ENCODE results near the gene GLIS2. TPM values are rescaled to one million over a fixed set of nuclear protein-coding genes. Genes with fewer than 3 reads are reported as not detected.

Gene GLIS2
- total RNA-seq, 1 experiment from 2014 or later = 23.0 TPM

DNA sequence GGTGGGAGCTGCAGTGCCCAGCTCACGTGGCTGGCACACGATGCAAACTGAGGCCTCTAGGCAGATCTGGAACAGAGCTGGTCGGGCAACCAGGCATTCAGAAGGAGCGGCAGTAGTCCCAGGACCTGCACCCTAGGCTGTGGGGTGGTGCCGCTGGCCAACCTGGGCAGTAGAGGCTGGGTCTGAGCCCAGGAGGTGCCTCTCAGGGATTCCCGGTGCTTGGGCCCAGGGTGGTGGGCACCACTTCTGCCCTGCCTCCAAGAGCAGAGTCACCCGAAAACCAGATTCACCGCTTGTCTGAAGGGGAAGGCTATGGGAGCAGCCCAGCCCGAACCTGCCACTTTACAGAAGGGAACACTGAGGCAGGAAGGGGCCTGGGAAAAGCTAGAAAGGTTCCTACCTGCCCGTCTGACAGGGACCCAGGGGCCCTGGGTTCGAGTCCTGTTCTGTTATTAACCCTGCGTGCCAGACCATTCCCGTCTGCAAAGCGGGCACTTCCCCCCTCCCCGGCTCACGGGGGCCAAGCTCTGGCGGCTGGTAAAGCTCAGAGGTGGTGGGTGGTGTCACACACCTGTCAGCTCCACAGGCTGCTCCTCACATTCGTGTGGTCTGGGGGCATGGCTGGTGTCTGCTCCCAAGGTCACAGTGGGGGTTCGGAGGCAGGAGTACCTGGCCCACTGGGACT is 16.9 kb downstream of the GLIS2 start:
- ChIA-PET CTCF (interaction anchor here (0.6 to 9.3 kb wide), 8 partner anchors 7 to 79 kb away, joined by 4 to 185 read pairs (median 14); partner anchors contain the start of genes GLIS2 and TFAP4), POLR2A (interaction anchor here (0.8 kb wide), 1 partner anchor 23 kb away, joined by 5 read pairs; no protein-coding TSS in a partner anchor)
- H3K27ac Mint-ChIP-seq = no peak overlapping the region
- DNase-seq (ENCODE audit: low spot score) (no peak), ATAC-seq (no peak)
- H3K36me3 Mint-ChIP-seq = peaks cover 5% of the 10 kb centered on the region
- no peaks in the 10 kb centered on the region for H3K9me3 Mint-ChIP-seq
- H3K27me3 Mint-ChIP-seq (ENCODE audit: low read depth) = no peaks in the 10 kb centered on the region
- H3K4me3 Mint-ChIP-seq = no peak overlapping the region
- peaks cover 13% of the 10 kb centered on the region for H3K4me1 Mint-ChIP-seq
- TF ChIP-seq TEAD4 (CRISPR knock-in tag; IDR thresholded peaks at IDR 0.05) = no peak
- TF ChIP-seq, protein P1, sequence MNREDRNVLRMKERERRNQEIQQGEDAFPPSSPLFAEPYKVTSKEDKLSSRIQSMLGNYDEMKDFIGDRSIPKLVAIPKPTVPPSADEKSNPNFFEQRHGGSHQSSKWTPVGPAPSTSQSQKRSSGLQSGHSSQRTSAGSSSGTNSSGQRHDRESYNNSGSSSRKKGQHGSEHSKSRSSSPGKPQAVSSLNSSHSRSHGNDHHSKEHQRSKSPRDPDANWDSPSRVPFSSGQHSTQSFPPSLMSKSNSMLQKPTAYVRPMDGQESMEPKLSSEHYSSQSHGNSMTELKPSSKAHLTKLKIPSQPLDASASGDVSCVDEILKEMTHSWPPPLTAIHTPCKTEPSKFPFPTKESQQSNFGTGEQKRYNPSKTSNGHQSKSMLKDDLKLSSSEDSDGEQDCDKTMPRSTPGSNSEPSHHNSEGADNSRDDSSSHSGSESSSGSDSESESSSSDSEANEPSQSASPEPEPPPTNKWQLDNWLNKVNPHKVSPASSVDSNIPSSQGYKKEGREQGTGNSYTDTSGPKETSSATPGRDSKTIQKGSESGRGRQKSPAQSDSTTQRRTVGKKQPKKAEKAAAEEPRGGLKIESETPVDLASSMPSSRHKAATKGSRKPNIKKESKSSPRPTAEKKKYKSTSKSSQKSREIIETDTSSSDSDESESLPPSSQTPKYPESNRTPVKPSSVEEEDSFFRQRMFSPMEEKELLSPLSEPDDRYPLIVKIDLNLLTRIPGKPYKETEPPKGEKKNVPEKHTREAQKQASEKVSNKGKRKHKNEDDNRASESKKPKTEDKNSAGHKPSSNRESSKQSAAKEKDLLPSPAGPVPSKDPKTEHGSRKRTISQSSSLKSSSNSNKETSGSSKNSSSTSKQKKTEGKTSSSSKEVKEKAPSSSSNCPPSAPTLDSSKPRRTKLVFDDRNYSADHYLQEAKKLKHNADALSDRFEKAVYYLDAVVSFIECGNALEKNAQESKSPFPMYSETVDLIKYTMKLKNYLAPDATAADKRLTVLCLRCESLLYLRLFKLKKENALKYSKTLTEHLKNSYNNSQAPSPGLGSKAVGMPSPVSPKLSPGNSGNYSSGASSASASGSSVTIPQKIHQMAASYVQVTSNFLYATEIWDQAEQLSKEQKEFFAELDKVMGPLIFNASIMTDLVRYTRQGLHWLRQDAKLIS (CRISPR knock-in tag; IDR thresholded peaks at IDR 0.05; ENCODE audit: borderline replicate concordance) = no peak
- TF ChIP-seq, protein P2, sequence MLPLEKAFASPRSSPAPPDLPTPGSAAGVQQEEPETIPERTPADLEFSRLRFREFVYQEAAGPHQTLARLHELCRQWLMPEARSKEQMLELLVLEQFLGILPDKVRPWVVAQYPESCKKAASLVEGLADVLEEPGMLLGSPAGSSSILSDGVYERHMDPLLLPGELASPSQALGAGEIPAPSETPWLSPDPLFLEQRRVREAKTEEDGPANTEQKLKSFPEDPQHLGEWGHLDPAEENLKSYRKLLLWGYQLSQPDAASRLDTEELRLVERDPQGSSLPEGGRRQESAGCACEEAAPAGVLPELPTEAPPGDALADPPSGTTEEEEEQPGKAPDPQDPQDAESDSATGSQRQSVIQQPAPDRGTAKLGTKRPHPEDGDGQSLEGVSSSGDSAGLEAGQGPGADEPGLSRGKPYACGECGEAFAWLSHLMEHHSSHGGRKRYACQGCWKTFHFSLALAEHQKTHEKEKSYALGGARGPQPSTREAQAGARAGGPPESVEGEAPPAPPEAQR (CRISPR knock-in tag; IDR thresholded peaks at IDR 0.05) = no peak
- TF ChIP-seq KAT7 (CRISPR knock-in tag; IDR thresholded peaks at IDR 0.05; ENCODE audit: borderline replicate concordance) = no peak
- TF ChIP-seq, protein P3, sequence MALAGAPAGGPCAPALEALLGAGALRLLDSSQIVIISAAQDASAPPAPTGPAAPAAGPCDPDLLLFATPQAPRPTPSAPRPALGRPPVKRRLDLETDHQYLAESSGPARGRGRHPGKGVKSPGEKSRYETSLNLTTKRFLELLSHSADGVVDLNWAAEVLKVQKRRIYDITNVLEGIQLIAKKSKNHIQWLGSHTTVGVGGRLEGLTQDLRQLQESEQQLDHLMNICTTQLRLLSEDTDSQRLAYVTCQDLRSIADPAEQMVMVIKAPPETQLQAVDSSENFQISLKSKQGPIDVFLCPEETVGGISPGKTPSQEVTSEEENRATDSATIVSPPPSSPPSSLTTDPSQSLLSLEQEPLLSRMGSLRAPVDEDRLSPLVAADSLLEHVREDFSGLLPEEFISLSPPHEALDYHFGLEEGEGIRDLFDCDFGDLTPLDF (CRISPR knock-in tag; IDR thresholded peaks at IDR 0.05) = no peak
- TF ChIP-seq NFYB (CRISPR knock-in tag; conservative IDR thresholded peaks at IDR 0.05; ENCODE audit: low read depth) = no peak
- no peak for TF ChIP-seq ZNF396 (CRISPR knock-in tag; IDR thresholded peaks at IDR 0.05; ENCODE audit: borderline replicate concordance)
- no peak for TF ChIP-seq SOX15 (CRISPR knock-in tag; IDR thresholded peaks at IDR 0.05)
- TF ChIP-seq, protein P4, sequence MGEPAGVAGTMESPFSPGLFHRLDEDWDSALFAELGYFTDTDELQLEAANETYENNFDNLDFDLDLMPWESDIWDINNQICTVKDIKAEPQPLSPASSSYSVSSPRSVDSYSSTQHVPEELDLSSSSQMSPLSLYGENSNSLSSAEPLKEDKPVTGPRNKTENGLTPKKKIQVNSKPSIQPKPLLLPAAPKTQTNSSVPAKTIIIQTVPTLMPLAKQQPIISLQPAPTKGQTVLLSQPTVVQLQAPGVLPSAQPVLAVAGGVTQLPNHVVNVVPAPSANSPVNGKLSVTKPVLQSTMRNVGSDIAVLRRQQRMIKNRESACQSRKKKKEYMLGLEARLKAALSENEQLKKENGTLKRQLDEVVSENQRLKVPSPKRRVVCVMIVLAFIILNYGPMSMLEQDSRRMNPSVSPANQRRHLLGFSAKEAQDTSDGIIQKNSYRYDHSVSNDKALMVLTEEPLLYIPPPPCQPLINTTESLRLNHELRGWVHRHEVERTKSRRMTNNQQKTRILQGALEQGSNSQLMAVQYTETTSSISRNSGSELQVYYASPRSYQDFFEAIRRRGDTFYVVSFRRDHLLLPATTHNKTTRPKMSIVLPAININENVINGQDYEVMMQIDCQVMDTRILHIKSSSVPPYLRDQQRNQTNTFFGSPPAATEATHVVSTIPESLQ (CRISPR knock-in tag; IDR thresholded peaks at IDR 0.05) = no peak
- TF ChIP-seq, protein P5, sequence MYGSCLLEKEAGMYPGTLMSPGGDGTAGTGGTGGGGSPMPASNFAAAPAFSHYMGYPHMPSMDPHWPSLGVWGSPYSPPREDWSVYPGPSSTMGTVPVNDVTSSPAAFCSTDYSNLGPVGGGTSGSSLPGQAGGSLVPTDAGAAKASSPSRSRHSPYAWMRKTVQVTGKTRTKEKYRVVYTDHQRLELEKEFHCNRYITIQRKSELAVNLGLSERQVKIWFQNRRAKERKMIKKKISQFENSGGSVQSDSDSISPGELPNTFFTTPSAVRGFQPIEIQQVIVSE (CRISPR knock-in tag; IDR thresholded peaks at IDR 0.05; ENCODE audit: borderline replicate concordance) = no peak

DNA sequence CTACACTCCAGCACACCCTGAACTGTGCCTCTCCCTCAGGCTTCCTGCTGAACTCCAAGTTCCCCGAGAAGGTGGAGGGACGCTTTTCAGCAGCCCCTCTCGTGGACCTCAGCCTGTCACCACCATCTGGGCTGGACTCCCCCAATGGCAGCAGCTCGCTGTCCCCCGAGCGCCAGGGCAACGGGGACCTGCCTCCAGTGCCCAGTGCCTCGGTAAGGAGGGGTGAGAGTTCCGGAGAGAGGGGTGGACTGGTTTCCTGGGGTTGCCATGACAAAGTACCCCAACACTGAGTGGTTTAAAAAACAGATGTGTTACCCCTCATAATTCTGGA is 17.4 kb downstream of the GLIS2 start:
- ATAC-seq (no peak), DNase-seq (ENCODE audit: low spot score) (no peak)
- H3K9me3 Mint-ChIP-seq = no peaks in the 10 kb centered on the region
- POLR2A ChIA-PET = no interaction called here
- H3K27ac Mint-ChIP-seq = no peak overlapping the region
- peaks cover 12% of the 10 kb centered on the region for H3K4me1 Mint-ChIP-seq
- no peak overlapping the region for H3K4me3 Mint-ChIP-seq
- H3K27me3 Mint-ChIP-seq (ENCODE audit: low read depth) = no peaks in the 10 kb centered on the region
- H3K36me3 Mint-ChIP-seq = peaks cover 5% of the 10 kb centered on the region
- CTCF ChIA-PET = interaction anchor here (2.6 to 9.3 kb wide), 6 partner anchors 23 to 80 kb away, joined by 14 to 185 read pairs (median 38); partner anchors contain the start of gene TFAP4
- TF ChIP-seq, protein P6, sequence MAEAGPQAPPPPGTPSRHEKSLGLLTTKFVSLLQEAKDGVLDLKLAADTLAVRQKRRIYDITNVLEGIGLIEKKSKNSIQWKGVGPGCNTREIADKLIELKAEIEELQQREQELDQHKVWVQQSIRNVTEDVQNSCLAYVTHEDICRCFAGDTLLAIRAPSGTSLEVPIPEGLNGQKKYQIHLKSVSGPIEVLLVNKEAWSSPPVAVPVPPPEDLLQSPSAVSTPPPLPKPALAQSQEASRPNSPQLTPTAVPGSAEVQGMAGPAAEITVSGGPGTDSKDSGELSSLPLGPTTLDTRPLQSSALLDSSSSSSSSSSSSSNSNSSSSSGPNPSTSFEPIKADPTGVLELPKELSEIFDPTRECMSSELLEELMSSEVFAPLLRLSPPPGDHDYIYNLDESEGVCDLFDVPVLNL (CRISPR knock-in tag; IDR thresholded peaks at IDR 0.05; ENCODE audit: borderline replicate concordance, low read depth) = no peak
- TF ChIP-seq NFYB (CRISPR knock-in tag; conservative IDR thresholded peaks at IDR 0.05; ENCODE audit: low read depth) = no peak
- TF ChIP-seq, protein P7, sequence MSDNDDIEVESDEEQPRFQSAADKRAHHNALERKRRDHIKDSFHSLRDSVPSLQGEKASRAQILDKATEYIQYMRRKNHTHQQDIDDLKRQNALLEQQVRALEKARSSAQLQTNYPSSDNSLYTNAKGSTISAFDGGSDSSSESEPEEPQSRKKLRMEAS (CRISPR knock-in tag; IDR thresholded peaks at IDR 0.05) = no peak
- TF ChIP-seq, protein P8, sequence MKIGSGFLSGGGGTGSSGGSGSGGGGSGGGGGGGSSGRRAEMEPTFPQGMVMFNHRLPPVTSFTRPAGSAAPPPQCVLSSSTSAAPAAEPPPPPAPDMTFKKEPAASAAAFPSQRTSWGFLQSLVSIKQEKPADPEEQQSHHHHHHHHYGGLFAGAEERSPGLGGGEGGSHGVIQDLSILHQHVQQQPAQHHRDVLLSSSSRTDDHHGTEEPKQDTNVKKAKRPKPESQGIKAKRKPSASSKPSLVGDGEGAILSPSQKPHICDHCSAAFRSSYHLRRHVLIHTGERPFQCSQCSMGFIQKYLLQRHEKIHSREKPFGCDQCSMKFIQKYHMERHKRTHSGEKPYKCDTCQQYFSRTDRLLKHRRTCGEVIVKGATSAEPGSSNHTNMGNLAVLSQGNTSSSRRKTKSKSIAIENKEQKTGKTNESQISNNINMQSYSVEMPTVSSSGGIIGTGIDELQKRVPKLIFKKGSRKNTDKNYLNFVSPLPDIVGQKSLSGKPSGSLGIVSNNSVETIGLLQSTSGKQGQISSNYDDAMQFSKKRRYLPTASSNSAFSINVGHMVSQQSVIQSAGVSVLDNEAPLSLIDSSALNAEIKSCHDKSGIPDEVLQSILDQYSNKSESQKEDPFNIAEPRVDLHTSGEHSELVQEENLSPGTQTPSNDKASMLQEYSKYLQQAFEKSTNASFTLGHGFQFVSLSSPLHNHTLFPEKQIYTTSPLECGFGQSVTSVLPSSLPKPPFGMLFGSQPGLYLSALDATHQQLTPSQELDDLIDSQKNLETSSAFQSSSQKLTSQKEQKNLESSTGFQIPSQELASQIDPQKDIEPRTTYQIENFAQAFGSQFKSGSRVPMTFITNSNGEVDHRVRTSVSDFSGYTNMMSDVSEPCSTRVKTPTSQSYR (CRISPR knock-in tag; IDR thresholded peaks at IDR 0.05) = no peak
- TF ChIP-seq ZNF121 (CRISPR knock-in tag; IDR thresholded peaks at IDR 0.05) = no peak
- no peak for TF ChIP-seq NR2C2 (CRISPR knock-in tag; IDR thresholded peaks at IDR 0.05)
- TF ChIP-seq JUN (CRISPR knock-in tag; IDR thresholded peaks at IDR 0.05) = no peak
- TF ChIP-seq JAZF1 (CRISPR knock-in tag; IDR thresholded peaks at IDR 0.05) = no peak
- no peak for TF ChIP-seq ZNF396 (CRISPR knock-in tag; IDR thresholded peaks at IDR 0.05; ENCODE audit: borderline replicate concordance)
